Measurements from ENCODE around the gene XYLT1. TPM values are rescaled to one million over a fixed set of nuclear protein-coding genes. Genes with fewer than 3 reads are reported as not detected.
A peak's percentile ranks its signal among the peaks of the same experiment; 100 is the strongest.

XYLT1 gene
- total RNA-seq, 2 donors from 2014 or later: 24.2 to 28.6 TPM

DNA sequence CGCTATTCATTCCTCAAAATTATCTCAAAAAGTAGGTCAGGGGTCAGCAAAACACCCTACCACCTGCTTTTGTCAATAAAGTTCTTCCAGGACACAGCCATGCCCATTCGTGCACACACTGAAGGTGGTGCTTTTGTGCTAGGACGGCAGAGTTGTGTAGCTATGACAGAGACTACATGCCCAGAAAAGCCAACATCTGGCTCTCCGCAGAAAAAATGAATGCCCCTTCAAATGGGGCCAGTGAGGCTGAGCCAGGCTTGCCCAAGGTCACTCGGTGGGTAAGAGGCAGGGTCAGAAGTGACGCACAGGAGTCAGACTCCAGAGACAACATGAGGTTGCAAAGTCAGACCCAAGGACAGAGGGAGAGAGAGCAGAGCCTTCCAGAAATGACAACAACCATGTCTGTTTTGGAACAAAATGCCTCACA is 200.1 kb downstream of the XYLT1 start:
- DNase-seq: peak; percentile 38 to 58
- intact Hi-C loops (cut with DNase I, micrococcal nuclease): no loop called here
- ATAC-seq: peak; percentile 27

DNA sequence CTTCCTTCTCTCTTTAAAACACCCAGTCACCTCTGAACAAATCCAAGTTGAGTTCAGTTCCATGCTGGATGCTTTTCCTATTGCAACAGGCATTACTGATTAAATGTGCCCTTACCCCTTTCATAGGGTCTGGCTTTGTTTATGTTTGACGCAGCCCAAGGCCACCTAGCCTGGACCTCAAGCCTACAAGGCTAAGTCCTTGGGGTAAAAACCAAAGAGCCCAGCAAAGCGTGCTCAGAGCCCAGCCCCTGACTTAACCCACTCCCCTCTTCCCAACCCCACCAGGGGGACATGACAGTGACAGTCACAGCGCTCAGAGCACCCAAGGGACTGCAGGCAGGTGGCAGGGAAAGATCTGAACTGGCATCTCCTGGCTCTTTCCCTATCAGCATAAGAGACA is 200.6 kb downstream of the XYLT1 start:
- ATAC-seq (peak; percentile 6), DNase-seq (peak in 1 of 2 donors; percentile 36)
- intact Hi-C loops (cut with DNase I, micrococcal nuclease): no loop called here

DNA sequence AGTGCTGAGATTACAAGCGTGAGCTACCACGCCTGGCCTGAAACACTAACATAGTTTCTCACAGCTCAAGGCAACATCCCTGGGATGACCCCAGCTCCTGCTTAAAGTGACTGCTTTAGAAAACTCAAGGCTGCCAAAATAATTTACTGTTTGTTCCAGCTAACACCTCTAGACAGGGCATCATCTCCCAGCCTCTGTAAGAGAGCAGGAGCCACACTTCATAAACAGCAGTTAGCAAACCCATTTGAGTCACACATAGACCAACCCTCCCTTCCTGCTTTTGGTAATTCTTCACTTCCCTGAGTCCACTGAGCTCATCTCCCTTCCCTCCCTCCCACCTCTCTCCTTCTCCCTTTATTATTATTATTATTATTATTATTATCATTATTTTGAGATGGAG is 201.3 kb downstream of the XYLT1 start:
- no peak for DNase-seq
- ATAC-seq: no peak
- intact Hi-C loops (cut with DNase I, micrococcal nuclease): no loop called here

- peak; percentile 84 for ATAC-seq
- intact Hi-C loops (cut with DNase I, micrococcal nuclease): no loop called here
- DNase-seq: peak; percentile 83 to 93
Measured at GRCh38 chr16:17266608-17267313, 204.0 kb downstream of the XYLT1 start.

- ATAC-seq (no peak), DNase-seq (no peak)
- intact Hi-C loops (cut with DNase I, micrococcal nuclease): no loop called here
Measured at GRCh38 chr16:17265154-17265553, 205.6 kb downstream of the XYLT1 start.

- ATAC-seq: peak; percentile 61
- intact Hi-C loops (cut with DNase I, micrococcal nuclease): no loop called here
- peak; percentile 43 to 69 for DNase-seq
Measured at GRCh38 chr16:17261197-17261858, 209.4 kb downstream of the XYLT1 start.

DNA sequence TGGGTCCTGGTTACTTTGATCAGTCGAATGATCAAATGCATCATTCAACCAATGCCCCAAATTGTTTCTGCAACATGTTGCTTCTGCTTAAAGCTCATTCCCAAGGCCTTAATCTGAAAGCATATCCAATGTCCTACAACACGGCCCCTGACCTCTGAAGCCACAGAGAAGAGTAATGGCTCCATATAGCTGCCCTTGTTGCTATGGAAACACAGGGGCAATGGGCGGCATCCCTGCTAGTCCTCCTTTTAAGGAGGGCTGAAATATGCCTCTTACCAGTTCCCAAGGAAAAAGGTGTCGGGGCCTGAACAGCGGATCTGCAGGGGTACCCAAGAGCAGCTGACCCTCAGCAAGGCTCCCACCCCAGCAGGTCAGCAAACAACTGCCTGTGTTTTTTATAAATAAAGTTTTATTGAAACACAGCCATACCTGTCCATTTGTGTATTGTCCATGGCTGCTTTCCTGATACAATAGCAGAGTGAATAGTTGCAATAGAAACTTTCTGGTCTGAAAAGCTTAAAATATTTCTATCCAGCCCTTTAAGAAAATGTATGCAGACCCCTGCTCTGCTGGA is 210.4 kb downstream of the XYLT1 start:
- intact Hi-C loops (cut with DNase I, micrococcal nuclease): no loop called here
- ATAC-seq (no peak), DNase-seq (peak in 1 of 2 donors; percentile 33)

DNA sequence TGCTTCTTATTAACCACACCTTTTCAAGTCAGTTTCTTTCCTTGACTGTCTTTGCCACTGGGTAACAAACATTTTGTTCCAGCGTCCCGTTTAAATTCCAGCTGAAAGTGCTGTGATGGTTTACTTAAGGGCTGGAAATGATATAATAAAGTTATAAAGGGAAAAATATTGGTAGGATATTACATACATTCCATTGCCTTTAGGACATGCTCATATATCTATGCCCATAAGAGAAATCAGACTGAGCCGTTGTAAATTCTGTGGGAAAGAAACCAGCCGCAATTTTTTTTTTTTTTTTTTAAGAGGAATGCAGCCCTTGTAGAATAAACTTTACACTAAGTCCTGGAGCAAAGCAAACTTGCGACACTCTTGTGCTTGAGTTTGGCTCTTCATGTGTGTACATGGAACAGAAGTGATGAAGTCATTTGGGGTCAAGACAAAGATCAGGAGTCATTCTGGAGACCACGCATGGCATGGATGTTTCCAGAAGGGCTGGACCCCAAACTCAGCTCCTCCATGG is 210.9 kb downstream of the XYLT1 start:
- no peak for DNase-seq
- intact Hi-C loops (cut with DNase I, micrococcal nuclease): no loop called here
- ATAC-seq: peak; percentile 79

- intact Hi-C loops (cut with DNase I, micrococcal nuclease): no loop called here
- peak; percentile 65 for ATAC-seq
- peak; percentile 46 to 50 for DNase-seq
Measured at GRCh38 chr16:17258848-17259713, 211.7 kb downstream of the XYLT1 start.

GRCh38 chr16:17258077-17258599 is 212.6 kb downstream of the XYLT1 start:
- intact Hi-C loops (cut with DNase I, micrococcal nuclease): no loop called here
- no peak for ATAC-seq
- DNase-seq: no peak

DNA sequence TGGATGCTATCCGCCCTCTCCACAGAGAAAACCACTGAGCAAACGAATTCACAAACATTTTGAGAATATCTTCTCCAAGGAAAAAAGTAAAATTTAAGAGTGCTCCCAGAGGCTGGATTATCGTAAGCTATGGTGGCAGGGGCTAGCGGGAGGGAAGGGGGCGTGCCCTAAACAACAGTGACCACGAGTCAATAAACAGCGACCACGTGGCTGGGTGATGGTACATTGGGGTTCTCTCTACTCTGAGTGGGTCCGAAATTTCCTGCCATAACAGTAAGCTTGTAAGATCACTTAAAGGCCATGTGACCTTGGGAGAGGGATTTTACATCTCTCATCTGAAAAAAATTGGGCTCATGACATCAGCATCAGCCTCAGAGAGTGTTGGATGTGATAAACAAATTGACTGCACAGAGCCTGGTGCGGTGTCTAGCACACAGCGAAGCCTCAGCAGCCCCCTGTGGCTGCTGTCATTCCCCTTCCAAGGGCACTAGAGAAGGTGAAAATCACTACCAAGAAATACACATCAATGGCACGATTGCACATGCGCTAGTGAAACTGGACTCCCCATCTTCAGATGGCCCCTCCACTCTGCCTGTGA is 213.2 kb downstream of the XYLT1 start:
- no peak for ATAC-seq
- DNase-seq: no peak
- intact Hi-C loops (cut with DNase I, micrococcal nuclease): no loop called here

GRCh38 chr16:17252701-17253100 is 218.1 kb downstream of the XYLT1 start:
- DNase-seq: no peak
- intact Hi-C loops (cut with DNase I, micrococcal nuclease): no loop called here
- ATAC-seq: no peak

DNA sequence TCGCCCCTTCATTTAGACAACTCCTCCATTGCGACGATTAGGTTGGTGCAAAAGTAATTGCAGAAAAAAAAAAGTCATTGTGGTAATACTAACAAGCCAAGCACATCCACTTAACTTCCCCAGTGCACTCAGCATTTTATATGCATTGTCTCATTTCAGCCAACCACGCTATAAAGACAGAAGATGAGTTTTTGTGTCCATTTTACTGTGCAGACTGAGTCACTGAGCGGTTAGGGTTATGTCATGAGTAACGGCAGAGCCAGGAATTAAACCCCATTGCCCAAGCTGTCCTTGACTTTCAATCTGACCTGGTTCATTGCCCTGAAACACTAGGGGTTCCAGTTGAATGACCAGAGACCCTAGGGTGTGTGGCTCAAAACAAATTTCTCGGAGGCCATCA is 218.7 kb downstream of the XYLT1 start:
- ATAC-seq (no peak), DNase-seq (no peak)
- intact Hi-C loops (cut with DNase I, micrococcal nuclease): no loop called here

DNA sequence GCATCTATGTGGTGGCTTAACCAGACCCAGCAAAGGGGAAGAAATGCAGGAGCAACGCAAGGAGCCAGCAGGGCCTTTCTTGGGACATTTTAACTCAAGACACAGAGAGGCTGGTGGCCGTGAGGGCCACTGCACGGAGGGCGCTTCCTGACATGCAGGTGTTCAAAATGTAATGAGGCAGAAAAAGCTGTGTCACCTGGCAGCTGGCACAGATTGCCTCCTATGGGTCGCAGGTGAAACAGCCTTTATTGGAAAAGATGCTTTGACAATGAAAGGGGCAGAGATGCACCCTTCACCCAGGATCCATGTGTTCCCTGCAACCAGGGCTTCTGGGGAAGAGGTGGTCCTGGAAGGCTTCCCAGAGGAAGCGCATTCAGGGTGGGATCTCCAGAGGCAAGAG is 219.3 kb downstream of the XYLT1 start:
- no peak for ATAC-seq
- intact Hi-C loops (cut with DNase I, micrococcal nuclease): no loop called here
- no peak for DNase-seq

DNA sequence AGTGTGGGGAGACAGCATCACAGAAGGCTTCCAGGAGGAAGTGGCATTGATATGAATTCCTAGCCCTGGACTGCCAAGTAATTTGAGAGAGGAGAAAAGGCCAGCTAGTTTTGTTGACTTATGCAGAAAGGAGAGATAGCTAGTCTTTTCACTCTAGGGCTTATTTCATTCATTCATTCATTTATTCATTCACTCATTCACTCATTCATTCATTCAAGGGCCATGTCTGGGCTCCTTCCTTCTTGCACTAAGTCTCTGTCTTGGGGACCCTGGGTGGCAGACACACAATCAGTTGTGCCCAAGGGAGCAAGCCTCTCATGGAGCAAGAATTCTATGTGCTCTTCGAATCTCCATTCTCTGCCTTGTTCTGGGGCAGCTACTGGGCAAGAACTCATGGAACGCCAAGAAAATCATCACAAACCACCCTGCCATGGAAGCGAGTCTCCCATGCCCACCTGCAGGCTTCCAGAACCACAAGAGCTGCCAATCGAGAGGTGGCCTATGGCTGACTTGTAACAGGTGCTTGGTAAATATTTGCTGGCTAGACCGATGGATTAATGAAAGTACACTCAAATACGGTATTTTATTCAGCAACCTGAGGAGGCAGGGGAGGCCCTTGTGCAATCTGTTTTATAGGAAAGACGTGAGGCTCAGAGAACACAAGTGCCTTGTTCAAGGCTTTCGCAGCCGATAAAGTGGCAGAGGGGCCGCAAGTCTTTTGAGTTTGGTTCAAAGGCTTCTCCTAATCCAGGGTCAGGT is 223.6 kb downstream of the XYLT1 start:
- intact Hi-C loops (cut with DNase I, micrococcal nuclease): no loop called here
- DNase-seq (no peak), ATAC-seq (no peak)

GRCh38 chr16:17246268-17246885 is 224.4 kb downstream of the XYLT1 start:
- DNase-seq (no peak), ATAC-seq (no peak)
- intact Hi-C loops (cut with DNase I, micrococcal nuclease): no loop called here

- DNase-seq (no peak), ATAC-seq (no peak)
- intact Hi-C loops (cut with DNase I, micrococcal nuclease): no loop called here
Measured at GRCh38 chr16:17245776-17246175, 225.0 kb downstream of the XYLT1 start.

Measured in left colon (tissue), 2 donors.